SKM-1 (cell line): ENCODE measurements around the gene CLEC1A.

ENCODE experiments used
- DNase-seq: peaks from one replicate; lab custom pipeline; 2025; ENCODE audit not compliant: unreplicated experiment; lab: John Stamatoyannopoulos, UW

Gene CLEC1A

DNA sequence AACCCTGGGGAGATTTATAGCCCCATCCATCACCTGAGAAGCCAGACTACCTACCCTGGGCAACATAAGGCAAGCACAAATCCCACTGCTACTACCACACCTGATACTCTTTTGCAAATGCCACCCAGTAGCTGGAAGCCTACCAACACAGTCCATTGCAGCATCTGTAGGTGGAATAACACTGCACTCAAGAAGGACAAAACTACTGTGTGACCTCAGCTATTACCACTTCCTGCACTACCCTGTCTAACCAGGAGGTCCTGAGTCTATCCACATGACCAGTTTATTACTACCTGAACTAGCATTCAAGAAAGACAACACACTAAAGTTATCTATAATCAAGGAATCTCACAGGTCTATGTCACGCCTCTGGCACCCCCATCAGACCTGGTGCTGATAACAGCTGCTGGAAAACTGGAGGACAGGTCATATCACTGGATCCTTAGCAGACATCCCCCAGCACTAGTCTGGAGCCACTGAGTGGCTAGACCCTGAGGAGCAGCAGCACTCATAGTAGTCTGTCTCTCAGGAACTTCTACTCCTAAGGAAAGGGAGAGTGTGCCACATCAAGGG lies 2.9 kb upstream of the CLEC1A start:
- DNase-seq = no peak

DNA sequence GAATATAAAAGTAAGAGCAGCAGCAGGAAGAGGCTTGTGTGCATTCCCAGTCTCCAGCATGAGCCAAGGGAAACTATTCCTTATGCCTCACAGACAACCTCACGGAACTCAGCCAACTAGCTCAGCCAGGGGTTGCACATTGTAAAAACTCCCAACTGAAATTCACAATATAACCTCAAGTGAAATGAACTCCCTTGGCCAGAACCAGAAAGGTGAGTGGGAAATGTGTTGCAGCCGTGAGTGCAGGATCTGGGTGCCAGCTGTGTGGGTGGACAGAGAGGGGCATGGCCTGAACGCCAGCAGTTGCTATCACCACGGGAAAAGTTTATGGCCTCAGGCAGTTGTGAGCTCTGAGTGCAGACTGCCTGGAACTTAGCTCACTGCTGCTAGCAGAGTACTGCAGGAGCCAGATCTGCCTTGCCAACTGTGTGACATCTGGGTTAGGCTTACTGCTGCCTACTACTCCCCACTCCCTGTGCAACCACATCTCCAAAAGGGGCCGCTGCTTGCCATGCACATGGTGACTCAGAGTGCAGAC lies 2.3 kb upstream of the CLEC1A start:
- DNase-seq = no peak

DNA sequence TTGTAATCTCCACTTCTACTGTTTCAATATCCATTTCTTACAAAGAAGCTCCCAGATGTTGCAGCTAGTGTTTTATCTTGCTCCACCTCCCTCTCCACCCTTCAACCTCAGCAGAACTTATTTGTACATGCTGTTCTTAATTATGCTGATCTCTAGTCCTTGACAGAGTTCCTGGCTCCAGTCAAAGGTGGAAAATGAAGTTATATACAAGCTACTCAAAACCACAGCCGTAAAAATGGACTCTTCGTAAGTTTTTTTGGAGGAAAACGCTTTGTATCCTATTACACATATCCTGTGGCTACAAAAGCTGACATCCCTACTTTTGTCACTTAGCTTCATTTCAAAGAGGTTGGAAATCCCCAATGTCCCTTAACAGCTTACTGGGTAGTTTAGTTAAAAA lies 1.3 kb downstream of the CLEC1A start:
- DNase-seq = no peak

DNA sequence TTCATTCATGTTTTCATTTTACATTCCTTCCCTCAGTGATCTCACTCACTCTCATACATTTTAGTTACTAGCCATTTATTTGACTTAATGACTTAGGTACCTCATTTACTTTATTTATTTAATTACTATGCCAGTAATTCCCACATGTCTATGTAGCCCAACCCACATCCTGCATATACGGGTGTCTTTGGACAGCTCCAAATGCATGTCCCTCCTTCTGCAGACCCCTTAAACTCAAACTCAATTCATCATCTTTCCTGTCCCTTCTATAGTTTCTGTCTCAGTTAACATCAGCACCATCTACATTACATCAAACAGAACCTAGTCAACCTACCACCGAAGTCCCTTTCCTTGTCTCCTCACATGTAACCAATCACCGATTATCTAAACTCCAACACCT lies 2.8 kb downstream of the CLEC1A start:
- DNase-seq = no peak

DNA sequence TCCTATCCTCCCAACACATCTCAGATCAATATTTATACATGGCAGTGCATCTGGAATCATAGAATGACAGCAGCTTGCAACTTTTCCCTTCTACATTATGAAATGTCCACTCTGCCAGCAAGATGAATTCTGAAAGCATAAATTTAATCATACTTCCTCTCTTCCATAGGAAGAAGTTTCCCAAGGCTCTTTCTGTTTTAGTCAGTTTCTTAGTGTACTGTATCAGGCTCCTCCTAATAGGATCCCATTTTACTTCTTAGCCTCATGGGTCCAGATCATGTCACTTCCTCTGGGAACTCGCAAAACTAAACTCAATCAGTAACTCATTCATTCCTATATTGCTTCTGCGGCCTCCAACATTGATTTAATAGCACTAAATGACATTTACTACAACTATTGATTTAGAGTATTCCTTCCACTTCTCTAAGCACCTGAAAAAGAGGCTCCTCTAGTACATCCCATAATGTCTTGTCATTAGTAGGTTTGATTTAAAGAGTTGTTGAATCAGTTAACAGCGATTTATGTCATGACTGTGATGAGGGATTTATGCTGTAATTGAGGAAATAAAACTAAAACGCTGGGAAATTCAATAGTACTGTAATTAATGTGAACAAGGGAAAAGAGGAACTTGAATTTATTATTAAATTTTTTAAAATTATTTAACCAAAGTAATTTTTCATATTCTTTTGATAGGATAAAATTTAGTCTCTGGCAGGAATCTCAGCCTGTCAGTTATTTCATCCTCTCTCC lies 4.0 kb downstream of the CLEC1A start:
- DNase-seq = no peak

DNA sequence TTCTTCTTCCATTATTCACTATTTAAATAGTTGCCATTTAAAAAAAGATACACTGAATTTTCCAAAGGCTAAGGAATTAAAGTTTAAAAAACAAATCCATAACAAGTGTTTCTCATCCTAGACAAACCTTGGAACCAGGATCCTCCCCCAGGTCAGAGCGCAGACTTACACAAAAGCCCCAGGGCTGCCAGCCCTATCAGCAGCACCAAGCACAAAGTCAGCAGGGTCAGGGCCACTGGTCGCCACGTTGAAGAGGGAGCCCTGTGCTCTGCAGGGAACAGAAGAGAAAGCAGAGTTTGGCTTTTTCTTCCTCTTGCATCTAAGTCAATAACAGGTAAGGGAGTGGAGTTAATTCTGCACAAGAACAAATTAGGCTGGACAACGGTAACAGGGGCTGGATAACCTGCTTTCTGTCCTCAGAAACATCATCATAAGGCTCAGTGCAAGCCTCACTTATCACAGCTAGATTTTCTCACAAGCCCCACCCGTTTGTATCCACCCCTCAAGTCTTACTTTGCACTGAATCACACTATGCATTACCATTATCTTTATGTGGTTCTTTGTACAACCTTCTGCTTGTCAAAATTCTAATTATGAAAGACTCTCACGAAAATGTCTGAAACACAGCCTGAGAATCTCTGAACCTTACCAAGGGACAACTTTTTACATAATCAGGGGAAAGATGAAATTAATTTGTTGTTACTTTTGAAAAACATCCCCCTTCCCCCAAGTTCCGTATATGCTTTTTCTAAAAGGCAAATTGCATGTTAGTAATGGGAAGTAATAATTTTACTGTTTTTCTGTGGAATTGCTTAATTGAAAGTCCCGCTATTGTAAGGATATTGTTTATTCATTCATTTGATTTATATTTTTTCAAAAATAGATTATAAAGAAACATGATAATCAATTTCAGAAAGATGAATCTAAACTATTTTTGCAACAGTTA lies 9.6 kb downstream of the CLEC1A start:
- no peak for DNase-seq

DNA sequence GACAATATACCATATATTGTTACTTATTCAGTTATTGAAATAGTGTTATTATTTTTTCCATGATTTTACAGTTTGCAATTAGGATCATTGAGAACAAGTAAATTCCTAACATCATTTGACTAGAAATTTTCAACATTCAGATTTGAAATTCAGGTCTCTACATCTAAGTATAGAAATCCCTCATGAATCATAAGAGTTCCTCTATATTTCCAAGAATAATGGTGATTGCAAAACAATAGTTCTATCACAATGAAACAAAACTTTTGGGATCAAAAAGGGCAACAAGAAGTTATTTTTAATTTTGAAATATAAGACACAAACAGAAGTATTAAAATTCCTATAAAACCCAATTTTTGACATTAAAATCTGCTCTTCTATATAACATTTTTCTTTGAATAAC lies 10.8 kb downstream of the CLEC1A start:
- no peak for DNase-seq

DNA sequence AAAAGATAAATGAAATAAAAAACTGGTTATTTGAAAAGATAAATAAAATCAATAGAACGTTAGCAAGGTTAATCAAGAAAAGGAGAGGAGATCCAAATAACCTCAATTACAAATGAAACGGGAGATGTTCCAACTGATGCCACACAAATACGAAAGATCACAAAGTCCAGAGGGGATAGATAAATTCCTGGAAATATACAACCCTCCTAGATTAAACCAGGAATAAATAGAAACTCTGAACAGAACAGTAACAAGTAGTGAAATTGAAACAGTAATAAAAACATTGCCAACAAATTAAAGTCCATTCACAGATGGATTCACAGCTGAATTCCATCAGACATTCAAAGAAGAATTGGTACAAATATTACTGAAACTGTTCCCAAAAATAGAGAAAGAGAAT lies 12.4 kb downstream of the CLEC1A start:
- no peak for DNase-seq

DNA sequence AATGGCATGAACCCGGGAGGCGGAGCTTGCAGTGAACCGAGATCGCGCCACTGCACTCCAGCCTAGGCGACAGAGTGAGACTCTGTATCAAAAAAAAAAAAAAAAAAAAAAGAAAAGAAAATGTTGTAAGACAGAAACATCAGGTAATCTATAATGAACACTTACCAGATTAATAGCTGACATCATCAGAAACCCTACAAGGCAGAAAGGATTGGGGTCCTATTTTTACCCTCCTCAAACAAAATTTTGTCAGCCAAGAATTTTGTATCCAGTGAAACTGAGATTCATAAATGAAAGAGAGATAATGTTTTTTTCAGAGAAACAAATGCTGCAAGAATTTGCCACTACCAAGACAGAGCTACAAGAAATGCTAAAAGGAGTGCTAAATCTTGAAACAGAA lies 14.1 kb downstream of the CLEC1A start:
- DNase-seq = no peak

DNA sequence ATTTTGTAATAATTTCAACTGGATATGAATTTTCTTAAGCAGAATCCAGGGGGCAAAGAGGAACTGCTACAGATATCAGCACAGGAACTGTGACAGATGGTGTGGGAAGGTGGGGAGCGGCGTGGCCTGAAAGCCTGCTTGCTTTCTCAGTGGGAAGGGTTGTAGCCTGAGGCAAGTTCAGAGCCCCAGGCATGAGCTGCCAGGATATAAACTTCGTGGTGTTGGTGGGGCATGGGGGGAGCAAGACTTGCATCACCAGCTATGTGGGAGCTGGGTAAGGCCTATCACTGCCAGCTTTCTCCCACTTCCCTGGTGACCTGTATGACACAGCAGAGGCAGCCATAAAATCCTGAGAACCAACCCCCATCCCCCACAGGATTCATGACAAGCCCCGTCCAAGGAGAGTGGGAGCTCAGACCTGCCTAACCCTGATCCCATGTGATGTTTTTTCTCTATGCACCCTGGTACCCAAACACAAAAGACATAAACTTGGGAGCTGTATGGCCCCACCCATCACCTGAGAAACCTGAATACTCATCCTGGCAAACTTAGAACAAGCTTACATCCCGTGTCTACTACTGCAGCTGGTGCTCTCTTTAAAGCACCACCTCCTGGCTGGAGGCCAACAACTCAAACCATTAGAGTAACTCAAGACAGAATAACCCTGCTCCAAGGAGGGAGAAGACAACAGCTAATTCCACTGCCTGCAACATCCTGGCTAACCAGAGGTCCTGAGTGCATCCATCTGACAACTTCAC lies 16.5 kb downstream of the CLEC1A start:
- no peak for DNase-seq

DNA sequence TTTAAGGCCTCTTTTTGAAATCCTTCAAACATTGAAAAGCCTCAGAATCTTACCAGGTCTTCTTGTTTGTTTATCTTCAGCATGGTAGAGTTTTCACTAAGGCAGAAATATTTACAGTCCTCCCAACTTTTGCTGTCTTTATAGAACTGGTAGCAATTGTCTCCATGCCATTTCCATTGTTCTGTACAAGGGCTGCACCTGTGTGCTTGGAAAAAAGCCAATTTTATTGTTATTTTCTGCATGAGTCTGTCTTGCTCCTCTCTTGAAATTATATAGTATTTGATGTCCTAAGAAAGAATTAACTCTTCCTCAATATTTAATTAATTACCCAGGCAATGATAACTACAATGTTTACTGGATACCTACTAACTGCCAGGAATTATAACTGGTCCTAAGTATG lies 23.3 kb downstream of the CLEC1A start:
- DNase-seq = no peak

DNA sequence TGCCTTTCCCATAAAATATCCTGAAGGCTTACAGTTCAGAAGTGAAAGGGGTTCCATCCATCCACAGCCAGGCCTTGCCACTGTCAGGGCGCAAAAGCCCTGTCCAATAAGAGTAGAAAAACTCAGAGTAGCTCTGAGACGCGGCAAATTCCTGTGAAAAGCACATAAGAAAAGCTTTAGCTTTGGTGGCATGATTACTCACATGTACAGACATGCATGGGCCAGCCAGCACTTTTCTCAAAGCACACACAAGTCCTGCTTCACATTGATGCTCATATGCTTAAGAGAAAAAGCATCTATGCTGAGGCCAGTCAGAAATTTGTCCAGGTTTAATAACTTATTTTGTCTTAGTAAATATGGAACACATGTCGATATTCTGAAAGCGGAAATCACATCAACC lies 25.5 kb downstream of the CLEC1A start:
- DNase-seq = no peak

DNA sequence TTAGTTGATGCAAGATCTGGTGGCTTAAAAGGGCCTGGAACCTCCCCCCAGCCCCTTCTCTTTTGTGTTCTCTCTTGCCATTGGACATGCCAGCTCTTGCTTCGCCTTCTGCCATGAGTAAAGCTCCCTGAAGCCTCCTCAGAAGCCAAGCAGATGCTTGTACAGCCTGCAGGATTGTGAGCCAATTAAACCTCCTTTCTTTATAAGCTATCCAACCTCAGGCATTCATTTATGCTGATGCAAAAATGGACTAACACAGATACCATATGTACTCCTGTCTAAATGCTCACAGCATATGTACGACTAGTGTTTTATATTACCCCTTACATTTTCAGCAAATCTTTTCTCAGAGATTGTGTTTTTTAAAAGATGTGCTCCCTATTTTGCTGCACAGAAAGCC lies 26.7 kb downstream of the CLEC1A start:
- no peak for DNase-seq

DNA sequence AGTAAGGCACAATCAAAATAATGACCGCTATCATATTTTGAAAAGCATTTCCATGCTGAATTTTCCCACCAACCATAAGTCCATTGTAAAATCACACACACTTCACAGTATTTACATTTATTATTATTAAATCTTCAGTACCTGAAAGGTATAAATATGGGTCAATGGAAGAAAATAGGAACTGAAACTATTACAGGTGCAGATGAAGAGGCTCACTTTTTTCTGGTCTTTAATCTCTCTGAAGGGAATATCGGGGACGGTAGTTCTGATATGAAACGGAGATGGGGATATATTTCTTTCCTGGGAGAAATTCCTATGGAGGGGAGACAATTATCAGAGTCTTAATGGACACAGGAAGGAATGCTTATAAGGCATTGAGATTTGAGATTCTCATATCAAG lies 28.4 kb downstream of the CLEC1A start:
- no peak for DNase-seq

DNA sequence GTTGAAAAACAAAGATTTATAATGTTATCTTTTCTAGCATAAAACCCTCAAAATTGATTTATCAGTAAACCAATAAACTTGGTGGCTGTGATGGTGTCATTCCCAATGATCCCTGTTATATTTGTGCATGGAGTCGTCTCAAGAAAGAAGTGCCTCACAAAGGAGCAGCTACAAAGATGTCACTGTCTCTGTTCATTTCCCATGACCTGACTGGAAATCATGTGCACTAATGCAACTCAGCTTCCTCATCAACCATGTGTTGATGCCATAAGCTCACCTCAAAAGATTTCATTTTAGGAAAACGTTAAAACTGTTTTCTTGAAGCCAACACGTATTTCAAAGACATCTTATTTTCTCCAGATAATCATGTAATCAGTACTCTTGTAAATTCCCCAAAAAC lies 28.8 kb downstream of the CLEC1A start:
- DNase-seq = no peak

DNA sequence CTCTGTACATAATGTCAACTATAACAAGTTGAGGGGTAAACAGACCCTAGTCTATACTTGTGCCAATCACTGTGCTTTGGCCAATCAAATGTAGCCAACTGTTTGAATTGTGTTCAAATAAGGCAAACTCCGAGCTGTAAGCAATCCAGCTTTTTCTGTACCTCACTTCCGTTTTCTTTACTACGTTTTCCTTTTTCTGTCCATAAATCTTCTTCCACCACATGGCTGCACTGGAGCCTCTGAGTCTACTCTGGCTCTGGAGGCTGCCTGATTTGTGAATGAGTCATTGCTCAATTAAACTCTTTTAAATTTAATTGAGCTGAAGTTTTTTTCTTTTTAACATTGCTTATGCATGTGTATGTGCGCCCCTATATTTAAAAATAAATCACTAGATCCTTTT lies 29.7 kb downstream of the CLEC1A start:
- DNase-seq = peak; percentile 15

DNA sequence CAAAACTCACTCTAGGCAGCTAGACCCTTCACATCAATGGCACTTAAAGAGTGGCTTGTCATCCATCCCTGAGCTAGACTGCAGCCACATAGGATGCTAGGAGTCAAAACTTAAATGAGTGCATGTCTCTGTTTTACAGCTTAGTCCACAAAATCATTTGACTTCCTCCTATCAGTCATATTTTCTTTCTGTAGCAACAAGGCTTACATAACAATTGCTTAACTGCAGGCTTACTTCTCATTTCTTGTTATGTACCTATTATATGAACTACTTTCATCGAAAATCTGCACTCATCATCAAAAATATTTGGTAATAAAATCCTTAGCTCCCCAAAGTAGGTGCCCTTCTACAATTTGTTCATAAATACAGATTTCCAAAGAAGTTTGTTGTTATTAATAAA lies 30.1 kb downstream of the CLEC1A start:
- peak; percentile 41 for DNase-seq

DNA sequence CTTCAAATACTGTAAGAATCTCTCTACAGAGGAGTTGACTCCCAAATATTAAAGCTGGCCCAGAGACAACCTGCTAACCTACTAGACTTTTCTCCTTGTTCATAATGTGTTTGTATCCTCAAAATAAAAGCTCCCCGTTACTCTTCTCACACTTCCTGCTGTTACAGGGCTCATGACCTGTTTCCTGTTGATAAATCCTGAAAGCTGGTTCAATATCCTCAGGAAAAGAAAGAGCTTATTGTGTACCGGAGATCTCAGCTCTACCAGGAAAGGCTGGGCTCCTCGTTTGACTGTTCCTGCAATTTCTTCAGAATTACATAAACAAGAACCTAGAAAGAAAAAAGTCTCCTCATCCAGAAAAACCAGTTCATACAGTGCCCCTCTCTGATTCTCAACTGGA lies 30.8 kb downstream of the CLEC1A start:
- no peak for DNase-seq

DNA sequence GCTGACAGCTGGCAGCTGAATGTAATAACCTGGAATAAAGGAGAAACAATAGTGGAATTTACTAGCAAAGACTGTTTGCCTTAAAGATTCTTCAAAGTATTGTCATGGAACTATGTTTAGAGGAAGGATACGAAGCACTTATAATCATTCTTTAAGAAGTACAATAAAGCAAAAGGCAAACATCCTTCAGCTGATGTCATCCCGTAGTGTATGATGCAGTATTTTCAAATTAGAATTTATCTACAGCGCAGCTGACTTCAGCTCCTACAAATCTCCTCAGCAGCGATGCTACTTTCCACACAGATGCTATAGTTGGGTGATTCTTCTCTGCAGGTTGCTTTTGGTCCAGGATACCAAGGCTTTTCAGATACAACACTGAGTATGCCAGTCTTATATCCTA lies 31.5 kb downstream of the CLEC1A start:
- no peak for DNase-seq

DNA sequence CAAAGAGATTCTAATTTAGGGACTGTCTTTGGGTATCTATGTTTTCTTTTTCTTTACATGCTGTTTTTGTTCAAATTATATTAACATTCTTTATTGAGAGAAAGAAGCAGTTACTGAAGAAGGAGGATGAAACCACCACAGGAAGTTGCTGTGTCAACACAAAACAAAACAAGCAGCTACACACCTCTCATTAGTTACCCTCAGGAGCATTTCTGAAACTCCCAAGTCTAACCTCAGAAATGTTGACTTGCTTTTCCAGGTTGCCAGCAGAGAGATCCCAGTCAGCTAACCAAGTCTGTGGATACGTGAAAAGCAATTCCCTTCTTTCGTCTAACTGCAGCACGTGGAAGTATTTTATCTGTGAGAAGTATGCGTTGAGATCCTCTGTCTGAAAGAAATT lies 33.5 kb downstream of the CLEC1A start:
- DNase-seq = no peak

DNA sequence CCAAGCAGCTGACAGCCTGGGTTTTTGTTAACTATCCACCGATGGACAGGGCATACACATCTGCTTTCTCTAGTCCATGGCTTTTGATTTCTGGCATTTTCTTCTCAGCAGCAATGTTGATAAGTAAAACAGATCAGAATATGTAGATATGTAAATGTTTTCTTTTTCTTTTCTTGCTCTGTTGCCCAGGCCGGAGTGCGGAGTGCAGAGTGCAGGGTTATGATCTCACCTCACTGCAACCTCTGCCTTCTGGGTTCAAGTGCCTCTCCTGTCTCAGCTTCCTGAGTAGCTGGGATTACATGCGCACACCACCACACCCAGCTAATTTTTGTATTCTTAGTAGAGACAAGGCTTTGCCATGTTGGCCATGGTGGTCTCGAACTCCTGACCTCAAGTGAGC lies 40.4 kb downstream of the CLEC1A start:
- no peak for DNase-seq
